ENCODE results near the gene ZC3H8.
"Not testable (repeated sequence)": the region's sequence is repeated elsewhere in the genome, so short reads cannot be mapped to it uniquely, and the experiment has no call there.

ZC3H8 gene

DNA sequence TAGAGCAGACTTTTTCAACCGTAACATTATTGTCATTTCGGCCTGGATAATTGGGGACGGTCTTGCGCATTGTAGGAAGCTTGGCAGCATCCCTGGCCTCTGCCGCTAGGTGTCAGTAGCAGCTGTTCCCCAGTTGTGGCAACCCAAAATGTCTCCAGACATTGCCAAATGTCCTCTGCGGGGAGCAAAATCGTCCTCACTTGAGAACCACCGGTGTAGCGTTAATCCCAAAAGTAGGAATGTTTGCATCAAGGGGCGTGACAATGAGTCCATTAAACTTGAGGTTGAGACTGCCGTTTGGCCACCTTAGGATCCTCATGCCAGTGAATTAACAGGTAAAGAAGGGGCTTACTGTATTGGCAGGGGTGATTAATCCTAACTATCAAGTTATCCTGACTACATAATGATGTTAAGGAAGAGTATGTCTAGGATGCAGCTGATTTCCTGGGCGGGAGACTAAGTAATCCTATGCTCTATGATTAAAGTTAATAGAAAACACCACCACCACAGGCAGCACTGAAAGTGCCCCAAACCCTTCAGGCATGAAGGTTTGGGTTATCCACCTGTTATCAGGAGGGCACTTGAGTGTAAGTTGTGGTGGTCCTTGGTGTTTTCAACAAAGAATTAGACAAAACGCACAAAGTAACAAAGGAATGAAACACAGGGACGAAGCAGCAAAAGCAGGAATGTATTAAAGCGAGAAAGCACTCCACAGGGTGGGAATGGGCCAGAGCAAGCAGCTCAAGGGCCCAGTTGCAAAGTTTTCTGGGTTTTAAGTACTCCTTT is 4.9 kb upstream of the ZC3H8 start:
- DNase-seq (ENCODE audit: low read depth, low spot score) = peak; percentile 75

DNA sequence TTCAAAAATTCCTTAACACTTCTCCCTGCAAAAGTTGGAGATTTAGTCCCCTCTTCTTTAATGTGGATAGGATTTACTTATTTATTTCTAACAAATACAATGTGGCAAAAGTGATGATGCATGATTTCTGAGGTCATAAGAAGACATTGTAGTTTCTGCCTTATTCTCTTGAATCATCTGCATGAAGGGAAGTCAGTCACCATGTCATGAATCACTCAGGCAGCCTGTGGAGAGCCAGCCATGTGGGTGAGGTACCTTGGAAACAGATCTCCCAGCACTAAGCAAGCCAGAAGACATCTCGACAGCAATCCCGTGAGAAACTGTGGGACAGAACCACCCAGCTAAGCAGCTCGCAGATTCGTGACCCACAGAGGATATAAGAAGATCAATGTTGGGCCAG is 2.7 kb upstream of the ZC3H8 start:
- DNase-seq (ENCODE audit: low read depth, low spot score) = no peak

DNA sequence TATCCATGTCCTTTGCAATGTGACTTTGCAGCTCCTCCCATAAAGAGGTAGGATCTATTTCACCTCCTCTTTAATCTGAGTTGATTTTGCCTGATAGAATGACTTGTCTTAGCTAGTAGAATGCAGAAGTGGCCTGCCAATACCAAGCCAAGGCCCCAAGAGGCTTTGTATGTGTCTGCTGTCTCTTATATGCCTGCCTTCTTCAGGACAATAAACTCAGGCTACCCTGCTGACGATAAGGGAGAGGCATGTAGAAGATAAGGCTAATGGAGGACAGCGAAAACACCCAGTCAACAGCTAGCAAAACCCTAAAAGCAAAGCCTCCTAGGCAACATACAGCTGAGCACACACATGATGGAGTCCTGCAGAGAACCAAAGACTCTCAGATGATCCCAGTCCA is 1.8 kb upstream of the ZC3H8 start:
- no peak for DNase-seq (ENCODE audit: low read depth, low spot score)

DNA sequence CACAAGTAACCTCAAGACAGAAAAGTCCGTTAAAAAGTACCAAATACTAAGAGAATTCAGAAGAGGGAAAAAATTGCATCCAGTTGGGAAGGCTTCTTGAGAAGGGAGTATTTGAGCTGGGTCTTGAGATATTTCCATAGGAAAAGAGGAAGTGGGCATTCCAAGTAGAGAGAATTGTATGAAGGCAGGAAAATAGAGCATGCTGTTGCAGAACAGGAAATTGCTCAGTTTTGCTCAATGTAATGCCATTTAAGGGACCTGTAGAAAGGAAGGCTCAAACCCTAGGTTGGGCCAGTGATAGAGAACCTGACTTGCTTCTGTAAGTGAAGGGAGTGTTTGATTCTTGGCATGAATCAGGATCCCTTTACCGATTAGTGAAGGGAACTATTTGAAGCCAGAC is 1.0 kb upstream of the ZC3H8 start:
- DNase-seq (ENCODE audit: low read depth, low spot score) = no peak

DNA sequence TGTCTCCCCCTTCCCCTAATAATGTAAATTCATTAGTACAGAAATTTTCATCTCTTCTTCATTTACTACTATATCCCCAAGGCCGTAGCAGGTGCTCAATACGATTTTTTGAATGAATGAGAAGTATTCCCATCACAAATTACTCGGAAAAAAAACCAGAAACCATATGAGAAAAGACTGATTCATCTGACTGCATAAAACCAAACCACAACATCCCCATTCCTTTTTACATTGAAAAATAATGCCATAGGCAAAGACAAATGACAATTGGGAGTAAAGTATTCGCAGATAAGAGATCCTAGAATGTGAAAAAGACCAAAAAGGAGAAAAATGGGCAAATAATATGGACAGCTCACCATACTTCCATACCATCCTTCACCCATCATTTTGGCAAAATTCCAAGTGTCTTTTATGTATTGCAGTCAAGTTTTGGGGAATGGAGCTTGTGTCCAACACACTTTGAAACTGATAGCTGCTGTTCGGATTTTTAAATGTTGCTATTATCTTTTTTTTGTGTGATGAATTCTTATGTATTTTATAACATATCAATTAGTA is 1.5 kb downstream of the ZC3H8 start:
- no peak for DNase-seq (ENCODE audit: low read depth, low spot score)

DNA sequence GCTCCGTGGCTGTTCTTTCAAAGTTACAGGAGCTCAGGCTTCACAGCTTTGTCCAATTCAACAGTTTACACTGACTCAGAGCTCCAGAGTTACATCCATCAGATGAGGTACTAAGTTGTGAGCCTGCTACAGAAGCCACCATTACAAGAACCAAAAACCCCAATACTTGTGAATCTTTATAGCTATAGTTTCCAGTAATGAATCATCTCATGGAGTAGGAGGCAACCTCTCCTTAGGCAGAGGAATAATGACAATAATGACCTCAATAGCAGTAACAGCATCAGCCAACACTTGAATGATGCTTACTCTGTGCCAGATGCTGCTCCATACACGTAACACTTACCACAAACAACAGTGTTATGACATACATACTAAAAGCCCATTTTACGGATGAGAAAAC is 3.6 kb downstream of the ZC3H8 start:
- DNase-seq (ENCODE audit: low read depth, low spot score) = no peak

DNA sequence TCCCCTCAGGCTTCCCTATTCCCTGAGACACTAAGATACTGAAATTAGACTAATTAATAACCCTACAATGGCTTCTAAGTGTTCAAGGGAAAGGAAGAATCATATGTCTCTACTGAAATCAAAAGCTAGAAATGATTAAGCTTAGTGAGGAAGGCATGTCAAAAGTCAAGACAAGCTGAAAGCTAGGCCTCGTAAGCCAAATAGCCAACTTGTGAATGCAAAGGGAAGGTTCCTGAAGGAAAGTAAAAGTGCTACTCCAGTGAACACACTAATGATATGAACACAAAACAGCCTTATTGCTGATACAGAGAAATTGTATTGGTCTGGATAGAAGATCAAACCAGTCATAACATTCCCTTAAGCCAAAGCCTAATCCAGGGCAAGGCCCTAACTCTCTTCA is 10.0 kb downstream of the ZC3H8 start:
- no peak for DNase-seq (ENCODE audit: low read depth, low spot score)

DNA sequence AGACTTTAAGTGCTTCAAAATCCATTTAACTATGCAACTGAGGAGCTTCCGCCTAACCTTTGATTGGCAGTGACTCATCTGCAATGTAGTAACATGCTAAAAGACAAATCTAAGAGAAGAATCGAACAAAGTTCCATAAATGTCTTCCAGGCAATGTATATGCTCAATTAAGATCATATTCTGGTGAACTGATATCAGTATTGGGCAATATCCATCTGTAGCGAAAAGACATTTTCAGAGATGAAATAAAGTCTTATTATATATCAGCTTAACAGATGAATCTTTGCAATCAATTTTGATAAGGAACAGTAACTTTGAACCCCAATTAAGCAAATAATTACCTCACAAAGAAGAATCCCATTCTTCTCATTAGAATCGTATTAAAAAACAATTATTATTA is 11.6 kb downstream of the ZC3H8 start:
- no peak for DNase-seq (ENCODE audit: low read depth, low spot score)

DNA sequence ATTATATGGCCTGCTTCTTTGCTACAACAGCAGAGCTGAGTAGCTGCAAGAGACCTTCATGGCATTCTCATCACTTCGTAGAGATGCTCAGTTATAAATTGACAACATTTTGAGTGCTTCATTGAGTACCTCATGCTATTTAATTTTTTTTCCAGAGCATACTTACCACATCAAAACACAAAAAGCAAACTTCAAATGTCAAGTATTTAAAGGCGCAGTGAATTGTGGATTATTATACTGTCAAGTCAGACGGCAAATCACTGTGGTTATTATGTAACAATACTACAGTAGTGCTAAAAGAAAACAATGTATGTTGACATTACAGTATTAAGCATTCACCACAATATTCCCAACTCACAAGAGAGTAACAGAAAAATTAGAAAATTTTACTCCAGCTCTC is 12.5 kb downstream of the ZC3H8 start:
- no peak for DNase-seq (ENCODE audit: low read depth, low spot score)

DNA sequence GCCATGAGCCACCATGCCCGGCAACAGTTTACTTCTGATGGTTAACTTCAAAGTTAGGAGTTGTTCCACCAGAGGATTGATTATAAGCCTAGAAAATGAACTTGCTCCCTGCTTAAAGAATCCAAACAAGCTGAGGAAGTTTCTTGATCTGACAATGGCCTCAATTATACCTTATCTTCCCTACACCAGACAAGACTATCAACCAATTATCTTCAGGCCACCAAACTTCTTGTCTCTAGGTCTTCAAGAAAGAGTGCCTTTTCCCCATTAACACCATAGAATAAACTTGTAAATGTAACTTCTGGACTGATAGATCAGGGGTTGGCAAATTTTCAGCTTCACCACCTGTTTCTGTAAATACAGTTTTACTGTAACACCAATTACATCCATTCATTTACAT is 15.0 kb downstream of the ZC3H8 start:
- DNase-seq (ENCODE audit: low read depth, low spot score) = no peak

DNA sequence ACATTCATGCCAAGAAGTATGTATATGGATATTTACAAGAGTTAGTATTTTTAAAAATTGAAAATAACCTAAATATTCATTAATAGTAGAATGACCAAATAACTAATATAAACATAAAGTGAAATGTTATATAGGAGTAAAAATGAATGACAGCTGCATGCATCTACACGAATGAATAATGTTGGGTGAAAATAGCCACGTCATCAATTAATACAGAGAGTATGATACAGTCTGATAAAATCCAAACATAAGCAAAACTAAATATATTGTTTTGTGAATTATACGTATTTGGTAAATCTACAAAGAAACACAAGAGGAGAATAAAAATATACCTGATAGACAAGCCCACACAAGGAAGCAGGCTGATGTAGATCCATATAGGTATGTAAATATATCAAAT is 24.5 kb downstream of the ZC3H8 start:
- DNase-seq (ENCODE audit: low read depth, low spot score) = no peak

DNA sequence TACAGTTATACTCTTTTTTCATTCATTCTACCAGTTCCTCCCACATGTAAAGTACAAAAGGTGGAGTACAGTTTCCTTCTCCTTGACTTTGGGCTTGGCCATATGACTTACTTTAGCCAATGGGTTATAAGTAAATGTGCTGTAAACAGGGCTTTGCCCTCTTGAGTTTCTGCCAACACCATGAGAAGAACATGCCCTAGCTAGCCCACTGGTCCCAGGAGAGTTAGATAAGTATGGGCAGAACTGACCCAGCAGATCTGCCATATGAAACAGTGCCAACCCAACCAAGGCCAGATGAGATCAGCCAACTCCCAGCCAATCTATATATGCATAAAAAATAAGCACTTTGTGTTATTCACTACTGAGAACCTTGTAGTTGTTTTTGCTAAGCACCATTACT is 25.5 kb downstream of the ZC3H8 start:
- DNase-seq (ENCODE audit: low read depth, low spot score) = no peak

DNA sequence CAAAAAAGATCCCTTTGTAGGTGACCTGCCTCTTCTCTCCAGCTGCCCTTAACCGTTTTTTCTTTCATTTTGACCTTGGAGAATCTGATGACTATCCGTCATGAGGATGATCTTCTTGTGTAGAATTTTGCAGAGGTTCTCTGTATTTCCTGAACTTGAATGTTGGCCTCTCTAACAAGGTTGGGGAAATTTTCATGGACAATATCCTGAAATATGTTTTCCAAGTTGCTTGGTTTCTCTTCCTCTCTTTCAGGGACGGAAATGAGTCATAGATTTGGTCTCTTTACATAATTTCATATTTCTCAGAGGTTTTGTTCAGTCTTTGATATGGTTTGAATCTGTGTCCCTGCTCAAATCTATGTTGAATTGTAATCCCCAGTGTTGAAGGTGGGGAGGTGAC is 34.0 kb downstream of the ZC3H8 start:
- DNase-seq (ENCODE audit: low read depth, low spot score) = no peak

DNA sequence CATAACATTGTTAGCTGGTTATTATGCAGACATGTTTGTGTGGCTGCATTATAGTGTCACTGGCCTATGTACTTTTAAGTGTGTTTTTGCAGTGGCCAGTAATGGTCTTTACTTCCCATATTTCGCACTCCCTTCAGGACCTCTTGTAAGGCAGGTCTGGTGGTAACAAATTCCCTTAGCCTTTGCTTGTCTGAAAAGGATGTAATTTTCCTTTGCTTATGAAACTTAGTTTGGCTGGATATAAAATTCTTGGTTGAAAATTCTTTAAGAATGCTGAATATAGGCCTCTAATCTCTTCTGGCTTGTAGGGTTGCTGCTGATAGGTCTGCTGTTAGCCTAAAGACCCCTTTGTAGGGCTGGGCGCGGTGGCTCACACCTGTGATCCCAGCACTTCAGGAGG is 34.7 kb downstream of the ZC3H8 start:
- no peak for DNase-seq (ENCODE audit: low read depth, low spot score)

DNA sequence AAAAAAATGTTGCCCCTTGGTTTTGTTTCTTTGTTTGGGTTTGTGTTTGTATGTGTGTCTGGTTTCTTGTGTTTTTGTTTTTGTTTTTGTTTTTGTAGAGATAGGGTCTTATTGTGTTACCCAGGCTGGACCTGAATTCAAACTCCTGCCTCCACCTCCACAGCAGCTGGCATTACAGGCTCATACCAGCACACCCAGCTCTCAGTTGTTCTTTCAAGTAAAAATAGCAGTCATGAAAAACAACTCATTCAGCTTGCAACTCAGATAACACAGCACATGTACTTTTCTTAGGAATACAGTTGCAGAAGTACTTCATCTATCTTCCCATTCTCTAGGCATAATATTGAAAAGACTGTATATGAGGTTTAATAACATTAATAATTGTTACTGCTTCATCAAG is 37.0 kb downstream of the ZC3H8 start:
- no peak for DNase-seq (ENCODE audit: low read depth, low spot score)

DNA sequence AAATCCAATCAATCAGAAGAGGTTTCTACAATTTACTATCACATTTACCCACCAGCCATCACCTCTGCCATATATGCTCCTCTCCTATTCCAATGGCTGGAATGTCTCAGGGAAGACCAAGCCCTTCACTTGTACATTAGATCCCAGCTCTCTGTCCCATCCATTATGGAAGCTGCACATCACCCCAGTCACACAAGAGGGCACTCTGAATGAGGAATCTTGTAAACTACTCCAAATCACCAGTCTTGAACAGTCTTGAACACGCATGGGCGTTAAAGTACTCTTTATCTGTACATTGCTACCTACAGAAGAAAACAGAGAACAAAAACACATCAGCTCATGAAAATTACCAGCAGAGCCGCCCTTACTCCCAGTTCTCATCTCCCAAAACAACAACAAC is 38.7 kb downstream of the ZC3H8 start:
- no peak for DNase-seq (ENCODE audit: low read depth, low spot score)

DNA sequence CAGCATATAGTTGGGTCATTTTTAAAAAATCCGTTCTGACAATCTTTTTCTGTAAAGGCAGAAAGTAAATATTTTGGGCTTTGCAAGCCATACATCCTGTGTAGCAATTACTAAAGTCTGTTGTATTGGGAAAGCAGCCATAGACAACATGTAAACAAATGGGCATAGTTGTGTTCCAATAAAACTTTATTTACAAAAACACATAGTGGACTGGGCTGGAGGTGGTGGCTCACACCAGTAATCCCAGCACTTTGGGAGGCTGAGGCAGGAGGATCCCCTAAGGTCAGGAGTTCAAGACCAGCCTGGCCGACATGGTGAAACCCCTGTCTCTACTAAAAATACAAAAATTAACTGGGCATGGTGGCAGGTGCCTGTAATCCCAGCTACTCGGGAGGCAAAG is 46.9 kb downstream of the ZC3H8 start:
- DNase-seq (ENCODE audit: low read depth, low spot score) = not testable (repeated sequence)

DNA sequence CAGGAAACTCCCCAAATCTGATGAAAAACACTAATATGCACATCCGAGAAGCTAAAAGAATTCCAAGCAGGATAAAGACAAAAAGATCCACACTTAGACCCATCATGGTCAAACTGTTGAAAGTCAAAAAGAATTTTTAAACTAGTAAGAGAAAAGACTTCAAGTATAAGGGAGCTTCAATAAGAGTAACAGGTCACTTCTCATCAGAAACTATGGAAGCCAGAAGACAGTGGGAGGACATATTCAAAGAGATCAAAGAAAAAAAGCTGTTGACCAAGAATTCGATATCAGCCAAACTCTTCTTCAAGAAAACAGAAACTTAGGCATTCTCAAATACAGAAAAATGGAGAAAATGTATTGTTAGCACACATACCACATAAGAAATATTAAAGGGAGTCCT is 50.4 kb downstream of the ZC3H8 start:
- DNase-seq (ENCODE audit: low read depth, low spot score) = no peak

DNA sequence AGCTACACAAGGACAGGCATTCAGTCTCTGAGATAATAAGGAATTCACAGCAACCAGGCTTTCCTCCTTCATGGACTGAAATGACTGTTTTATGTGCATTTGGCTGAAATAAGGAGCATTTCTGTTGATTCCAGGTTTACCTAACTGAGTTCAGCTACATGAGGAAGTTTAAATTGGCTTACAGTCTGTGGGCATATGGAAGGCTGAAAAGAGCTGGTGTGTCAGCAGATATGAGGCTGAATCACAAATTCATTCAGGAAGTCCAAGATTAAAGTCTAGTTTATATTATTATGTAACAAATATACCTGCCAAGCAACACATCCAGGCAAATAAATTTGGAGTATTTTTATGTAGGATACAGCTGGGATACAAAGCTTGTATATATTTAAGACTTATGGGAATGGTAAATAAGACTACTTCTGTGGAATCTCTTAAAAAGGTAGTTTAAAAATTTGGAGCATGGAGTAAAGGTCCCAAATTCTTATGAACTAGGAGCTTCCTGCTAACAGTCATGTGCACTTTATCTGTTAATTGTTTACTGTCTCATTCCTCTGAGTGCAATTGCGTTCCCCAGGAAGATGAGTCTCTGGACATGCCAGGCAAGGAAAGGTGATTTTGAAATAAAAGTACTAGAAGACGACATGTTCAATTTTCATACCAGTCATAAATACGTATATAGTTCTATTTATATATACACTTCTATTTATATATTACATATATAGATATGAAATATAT is 53.0 kb downstream of the ZC3H8 start:
- DNase-seq (ENCODE audit: low read depth, low spot score) = no peak

DNA sequence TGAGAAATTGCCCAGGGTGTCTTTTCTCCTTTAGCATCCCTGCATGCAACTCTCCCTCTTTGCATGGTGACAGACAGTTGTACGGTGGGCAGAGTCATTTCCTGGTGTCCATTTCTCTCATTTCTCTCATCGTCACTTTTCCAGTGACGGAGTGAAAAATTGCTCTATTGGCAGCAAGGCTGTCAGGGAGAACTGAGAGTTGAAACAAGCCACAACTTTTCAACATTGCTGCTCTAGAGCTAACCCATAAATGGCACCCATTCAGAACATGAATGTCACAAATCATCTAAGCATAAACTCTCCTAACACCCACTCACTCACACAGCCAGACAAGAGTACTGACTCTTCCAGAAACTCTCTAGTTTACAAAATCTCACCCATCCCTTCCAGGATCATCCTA is 55.7 kb downstream of the ZC3H8 start:
- DNase-seq (ENCODE audit: low read depth, low spot score) = no peak

DNA sequence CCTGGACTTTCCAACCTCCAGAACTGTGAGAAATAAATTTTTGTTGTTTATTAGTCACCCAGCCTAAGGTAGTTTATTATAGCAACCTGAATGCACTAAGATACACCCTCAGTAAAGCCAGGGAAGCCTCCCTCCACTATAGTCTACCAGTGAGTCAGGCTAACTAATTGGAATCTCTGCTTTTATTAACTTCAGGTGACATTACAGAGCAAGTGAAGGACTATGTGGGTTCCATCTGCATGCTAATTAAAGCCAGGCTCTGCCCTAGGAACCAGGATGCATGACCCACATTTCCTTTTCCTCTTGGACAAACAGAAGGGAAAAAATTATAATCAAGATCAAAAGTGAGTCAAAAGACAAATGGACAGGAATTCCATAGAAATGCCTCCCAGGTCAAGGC is 56.1 kb downstream of the ZC3H8 start:
- no peak for DNase-seq (ENCODE audit: low read depth, low spot score)

DNA sequence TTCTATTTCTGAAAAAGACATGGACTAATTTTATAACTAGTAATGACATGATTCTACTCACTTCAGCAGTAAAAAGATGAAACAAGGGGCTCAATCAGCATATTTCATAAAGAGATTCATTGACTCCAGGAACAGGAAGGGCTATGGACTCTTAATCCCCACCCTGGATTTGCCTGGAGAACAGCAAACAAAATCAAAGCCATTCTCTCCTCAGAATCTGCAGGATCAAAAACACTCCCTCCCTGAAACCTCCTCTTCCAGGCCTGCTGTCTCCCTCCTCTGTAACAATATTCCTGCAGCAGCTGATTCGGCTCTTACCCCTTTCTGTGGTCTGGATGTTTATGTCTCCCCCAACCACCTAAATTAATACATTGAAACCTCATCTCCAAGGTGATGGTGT is 57.0 kb downstream of the ZC3H8 start:
- DNase-seq (ENCODE audit: low read depth, low spot score) = no peak

DNA sequence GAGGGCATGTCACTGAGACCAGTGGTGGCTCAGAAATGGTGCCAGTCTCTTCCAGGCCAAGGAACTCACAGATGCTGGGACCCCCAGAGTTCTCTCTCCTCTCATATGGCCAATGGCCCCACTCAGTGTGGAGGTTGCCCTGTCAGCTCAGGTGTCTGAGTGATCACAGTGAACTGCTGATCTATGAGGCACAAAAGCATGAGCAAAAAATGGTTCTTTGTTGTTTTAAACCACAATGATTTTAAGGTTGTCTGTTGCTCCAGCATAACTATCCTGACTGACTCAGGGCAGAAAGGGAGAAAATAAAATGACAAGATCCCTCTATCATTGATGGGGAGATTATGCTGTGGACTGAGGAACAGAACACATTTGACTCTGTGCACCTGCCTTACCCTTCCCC is 58.9 kb downstream of the ZC3H8 start:
- DNase-seq (ENCODE audit: low read depth, low spot score) = no peak
